Subcutaneous abdominal adipose tissue (tissue), 5 donors: ENCODE measurements around the gene SYNDIG1.

ENCODE experiments used
- H3K27ac ChIP-seq: one replicate; pipeline ENCODE4 v1.7.0; 2013; ENCODE audit warnings: low read depth, mild to moderate bottlenecking, inconsistent platforms, low read length, moderate library complexity
- H3K27me3 ChIP-seq, 5 donors: one replicate each; pipeline ENCODE4 v1.7.0; 2013; ENCODE audit warnings: low read length in 5 of 5, inconsistent platforms in 1 of 5; ENCODE audit not compliant: control insufficient read depth in 5 of 5, insufficient read depth in 4 of 5
- H3K36me3 ChIP-seq, 5 donors: one replicate each; pipeline ENCODE4 v1.7.0; 2013; ENCODE audit warnings: low read length in 5 of 5; ENCODE audit not compliant: control insufficient read depth in 5 of 5, insufficient read depth in 5 of 5
- H3K4me1 ChIP-seq, 5 donors: one replicate each; pipeline ENCODE4 v1.7.0; 2013; ENCODE audit warnings: low read length in 5 of 5, mild to moderate bottlenecking in 3 of 5, moderate library complexity in 1 of 5; ENCODE audit not compliant: control insufficient read depth in 5 of 5, insufficient read depth in 5 of 5
- H3K4me3 ChIP-seq, 5 donors: one replicate each; pipeline ENCODE4 v1.7.0; 2013; ENCODE audit warnings: low read length in 5 of 5, low read depth in 1 of 5
- H3K9ac ChIP-seq, 5 donors: one replicate each; pipeline ENCODE4 v1.7.0; 2013; ENCODE audit warnings: low read length in 5 of 5, mild to moderate bottlenecking in 4 of 5, moderate library complexity in 3 of 5
- H3K9me3 ChIP-seq, 5 donors: one replicate each; pipeline ENCODE4 v1.7.0; 2013; ENCODE audit warnings: low read length in 5 of 5; ENCODE audit not compliant: control insufficient read depth in 5 of 5
- donor health status: healthy.
- donor health status: healthy.
- donor health status: healthy.
- donor health status: healthy.
- donor health status: healthy.

Gene SYNDIG1

DNA sequence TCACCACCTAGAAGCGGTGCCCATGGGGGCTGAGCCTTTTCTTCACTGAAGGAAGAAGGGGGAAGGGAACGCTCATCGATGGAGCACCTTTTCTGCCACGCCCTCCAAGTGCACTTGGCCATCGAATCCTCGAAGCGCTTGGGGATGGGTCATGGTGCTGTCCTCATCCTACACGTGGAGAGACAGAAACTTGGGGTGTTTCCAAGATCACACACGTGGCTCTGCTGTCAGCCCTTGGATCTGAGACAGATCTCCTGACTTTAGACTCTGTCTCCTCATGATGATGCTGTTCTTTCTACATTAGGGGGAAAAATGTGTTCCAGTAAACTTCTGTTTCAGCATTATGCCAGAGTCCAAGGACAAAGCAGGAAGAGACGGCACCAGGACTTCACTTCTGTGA lies 78.5 kb downstream of the SYNDIG1 start:
- Histone ChIP-seq H3K9me3 (peaks cover 0 to 9% (median 4%) of the 10 kb centered on the region in 5 donors), H3K27ac (no peak overlapping the region), H3K27me3 (peaks cover 0 to 6% (median 0%) of the 10 kb centered on the region in 5 donors), H3K36me3 (no peaks in the 10 kb centered on the region), H3K9ac (no peak overlapping the region), H3K4me3 (no peak overlapping the region), H3K4me1 (no peaks in the 10 kb centered on the region)

DNA sequence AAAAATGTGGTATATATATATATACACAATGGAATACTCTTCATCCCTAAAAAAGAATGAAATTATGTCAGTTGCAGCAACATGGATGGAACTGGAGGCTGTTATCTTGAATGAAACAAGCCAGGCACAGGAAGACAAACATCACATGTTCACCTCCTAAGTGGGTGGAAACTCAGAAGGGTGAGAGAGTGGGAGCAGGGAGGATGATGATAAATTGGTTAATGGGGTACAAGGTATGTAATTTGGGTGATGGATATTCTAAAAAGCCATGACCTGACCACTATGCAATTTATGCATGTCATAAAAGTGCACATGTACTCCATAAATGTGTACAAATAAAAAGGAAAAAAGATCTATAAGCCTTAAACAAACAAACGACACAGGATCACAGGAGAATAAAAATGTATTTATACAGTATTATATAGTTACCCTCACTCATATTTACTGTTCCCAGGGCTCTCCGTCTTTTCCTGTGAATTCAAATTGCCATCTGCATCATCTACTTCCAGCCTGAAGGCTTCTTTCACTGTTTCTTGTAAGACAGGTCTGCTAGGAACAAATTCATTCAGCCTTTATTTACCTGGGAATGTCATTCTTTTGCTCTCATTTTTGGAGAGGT lies 89.8 kb downstream of the SYNDIG1 start:
- Histone ChIP-seq H3K9me3 (peaks cover 0 to 5% (median 3%) of the 10 kb centered on the region in 5 donors), H3K9ac (no peak overlapping the region), H3K27ac (no peak overlapping the region), H3K36me3 (no peaks in the 10 kb centered on the region), H3K4me3 (no peak overlapping the region), H3K4me1 (no peaks in the 10 kb centered on the region), H3K27me3 (peaks cover 0 to 7% (median 0%) of the 10 kb centered on the region in 5 donors)

DNA sequence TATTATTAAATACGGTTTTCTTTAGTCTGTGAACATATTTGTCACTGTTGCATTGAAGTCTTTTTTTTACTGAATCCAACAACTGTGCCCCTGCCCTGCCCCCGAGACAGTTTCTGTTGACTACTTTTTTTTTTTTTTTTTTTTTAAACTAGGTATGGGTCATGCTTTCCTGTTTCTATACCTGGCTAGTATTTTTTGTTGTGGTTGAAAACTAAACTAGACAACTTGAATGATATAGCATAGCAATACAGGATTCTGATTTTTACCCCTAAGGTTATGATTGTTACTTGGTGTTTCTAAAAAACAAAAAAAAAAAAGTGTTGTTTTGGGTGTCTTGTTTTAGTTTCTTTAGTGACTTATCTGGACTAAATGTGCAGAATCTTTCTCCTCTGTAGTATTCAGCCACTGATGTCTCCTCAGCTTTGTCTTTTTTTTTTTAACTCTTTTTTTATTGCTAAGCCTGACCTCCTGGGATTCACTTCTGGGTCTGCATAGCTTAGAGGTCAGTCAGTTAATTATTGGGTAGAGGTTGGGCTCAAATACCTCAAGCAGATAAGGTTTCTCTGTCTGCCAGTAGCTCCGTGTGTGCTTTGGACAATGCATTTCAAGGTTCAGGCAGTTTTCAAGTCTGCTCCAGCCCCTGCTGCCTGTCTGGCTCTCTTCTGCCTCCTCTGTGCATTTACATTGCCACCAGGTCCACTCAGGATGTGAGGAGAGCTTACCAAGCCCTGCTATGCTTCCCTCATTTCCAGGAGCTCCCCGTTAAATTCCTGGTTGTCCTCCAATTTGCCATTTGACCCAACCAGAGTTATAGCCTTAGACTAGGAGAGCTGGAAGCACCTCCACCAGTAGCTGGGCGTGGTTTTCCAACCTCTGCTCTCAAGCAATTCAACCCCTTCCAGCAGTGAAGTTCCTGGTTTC lies 91.4 kb downstream of the SYNDIG1 start:
- H3K9ac ChIP-seq: no peak overlapping the region
- H3K9me3 ChIP-seq: peaks cover 0 to 5% (median 3%) of the 10 kb centered on the region in 5 donors
- H3K36me3 ChIP-seq: no peaks in the 10 kb centered on the region
- H3K27ac ChIP-seq: no peak overlapping the region
- peaks cover 0 to 7% (median 0%) of the 10 kb centered on the region in 5 donors for H3K27me3 ChIP-seq
- no peak overlapping the region for H3K4me3 ChIP-seq
- H3K4me1 ChIP-seq: no peaks in the 10 kb centered on the region

DNA sequence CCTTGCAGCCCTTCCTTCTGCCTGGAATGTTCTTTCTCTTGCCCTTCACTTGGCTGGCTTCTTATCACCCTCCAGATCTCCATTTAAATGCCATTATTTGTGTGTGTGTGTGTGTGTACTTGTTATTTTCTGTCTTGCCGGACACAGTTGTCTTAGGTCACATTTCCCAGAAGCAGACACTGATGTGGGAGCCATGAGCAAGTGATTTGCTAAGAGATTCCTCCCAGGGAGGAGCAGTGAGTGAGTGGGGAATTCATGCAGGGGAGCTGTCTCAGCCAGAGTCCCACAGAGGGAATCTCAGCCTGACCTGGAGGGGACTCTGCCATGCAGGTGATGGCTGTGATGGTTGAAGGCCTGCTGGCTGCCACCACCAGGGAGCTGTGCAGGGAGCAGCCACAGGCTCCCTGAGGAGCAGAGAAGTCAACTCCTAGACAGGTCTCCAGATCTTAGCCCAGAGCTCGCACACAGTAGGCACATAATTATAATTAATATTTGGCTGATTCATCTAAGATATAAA lies 96.5 kb downstream of the SYNDIG1 start:
- H3K4me1 ChIP-seq: no peaks in the 10 kb centered on the region
- H3K9me3 ChIP-seq: peaks cover 0 to 5% (median 3%) of the 10 kb centered on the region in 5 donors
- H3K27me3 ChIP-seq: peaks cover 0 to 13% (median 0%) of the 10 kb centered on the region in 5 donors
- no peak overlapping the region for H3K27ac ChIP-seq
- no peak overlapping the region for H3K9ac ChIP-seq
- H3K4me3 ChIP-seq: no peak overlapping the region
- H3K36me3 ChIP-seq: no peaks in the 10 kb centered on the region

- peaks cover 0 to 5% (median 3%) of the 10 kb centered on the region in 5 donors for H3K9me3 ChIP-seq
- H3K9ac ChIP-seq: no peak overlapping the region
- H3K4me1 ChIP-seq: no peaks in the 10 kb centered on the region
- H3K27me3 ChIP-seq: peaks cover 0 to 6% (median 0%) of the 10 kb centered on the region in 5 donors
- H3K4me3 ChIP-seq: no peak overlapping the region
- H3K36me3 ChIP-seq: no peaks in the 10 kb centered on the region
- H3K27ac ChIP-seq: no peak overlapping the region
Measured at GRCh38 chr20:24566656-24567055, 97.2 kb downstream of the SYNDIG1 start.

GRCh38 chr20:24567508-24567907 lies 98.1 kb downstream of the SYNDIG1 start:
- H3K9ac ChIP-seq: no peak overlapping the region
- H3K27ac ChIP-seq: no peak overlapping the region
- no peaks in the 10 kb centered on the region for H3K36me3 ChIP-seq
- no peaks in the 10 kb centered on the region for H3K4me1 ChIP-seq
- H3K4me3 ChIP-seq: no peak overlapping the region
- peaks cover 0 to 6% (median 0%) of the 10 kb centered on the region in 5 donors for H3K27me3 ChIP-seq
- H3K9me3 ChIP-seq: peaks cover 0 to 5% (median 3%) of the 10 kb centered on the region in 5 donors

DNA sequence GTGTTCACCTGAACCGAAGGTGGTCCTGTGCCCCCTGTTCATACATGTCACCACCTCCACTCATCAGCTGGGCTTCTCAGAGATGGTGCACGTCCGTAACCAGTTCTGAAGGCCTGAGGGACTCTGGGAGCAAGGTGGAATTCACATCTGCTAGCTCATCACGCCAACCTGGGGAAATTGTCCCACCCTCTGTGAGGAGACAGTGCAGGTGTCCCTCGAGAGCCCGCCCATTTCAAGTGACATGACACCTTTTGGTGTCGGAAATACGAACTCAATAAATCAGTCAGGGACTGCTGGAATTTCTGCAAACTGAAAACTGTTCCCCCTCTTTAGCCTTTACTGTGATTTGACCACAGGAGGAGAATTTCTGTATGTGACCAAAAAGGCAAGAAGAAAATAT lies 99.4 kb downstream of the SYNDIG1 start:
- peaks cover 0 to 6% (median 0%) of the 10 kb centered on the region in 5 donors for H3K27me3 ChIP-seq
- H3K4me3 ChIP-seq: no peak overlapping the region
- no peak overlapping the region for H3K9ac ChIP-seq
- H3K27ac ChIP-seq: no peak overlapping the region
- no peaks in the 10 kb centered on the region for H3K36me3 ChIP-seq
- H3K4me1 ChIP-seq: no peaks in the 10 kb centered on the region
- peaks cover 0 to under 1% (median 0%) of the 10 kb centered on the region in 5 donors for H3K9me3 ChIP-seq

DNA sequence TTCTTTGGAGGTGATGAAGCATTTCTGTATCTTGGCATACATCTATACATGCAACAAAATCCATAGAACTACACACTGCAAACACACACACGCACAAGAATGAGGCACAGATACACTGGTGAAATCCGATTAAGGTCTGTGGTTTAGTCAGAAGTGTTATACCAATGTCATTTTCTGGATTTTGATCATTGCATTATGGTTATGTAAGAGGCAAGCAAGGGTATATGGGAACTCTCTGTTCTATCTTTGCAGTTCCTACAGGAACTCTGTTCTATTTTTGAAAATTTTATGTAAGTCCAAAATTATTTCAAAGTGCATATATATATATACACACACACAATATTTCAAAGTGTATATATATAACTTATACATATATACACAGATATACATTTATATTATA lies 101.7 kb downstream of the SYNDIG1 start:
- H3K9ac ChIP-seq: no peak overlapping the region
- H3K27ac ChIP-seq: no peak overlapping the region
- no peak overlapping the region for H3K4me3 ChIP-seq
- H3K27me3 ChIP-seq: peaks cover 0 to 6% (median 0%) of the 10 kb centered on the region in 5 donors
- no peaks in the 10 kb centered on the region for H3K36me3 ChIP-seq
- no peaks in the 10 kb centered on the region for H3K9me3 ChIP-seq
- H3K4me1 ChIP-seq: no peaks in the 10 kb centered on the region

- H3K36me3 ChIP-seq: no peaks in the 10 kb centered on the region
- H3K4me3 ChIP-seq: no peak overlapping the region
- peaks cover 0 to 4% (median 0%) of the 10 kb centered on the region in 5 donors for H3K27me3 ChIP-seq
- no peak overlapping the region for H3K27ac ChIP-seq
- no peaks in the 10 kb centered on the region for H3K4me1 ChIP-seq
- no peak overlapping the region for H3K9ac ChIP-seq
- no peaks in the 10 kb centered on the region for H3K9me3 ChIP-seq
Measured at GRCh38 chr20:24572140-24572539, 102.7 kb downstream of the SYNDIG1 start.

- peaks cover 0 to 2% (median 0%) of the 10 kb centered on the region in 5 donors for H3K27me3 ChIP-seq
- no peak overlapping the region for H3K9ac ChIP-seq
- no peaks in the 10 kb centered on the region for H3K4me1 ChIP-seq
- peaks cover 0 to 2% (median 0%) of the 10 kb centered on the region in 5 donors for H3K9me3 ChIP-seq
- no peak overlapping the region for H3K27ac ChIP-seq
- H3K4me3 ChIP-seq: no peak overlapping the region
- H3K36me3 ChIP-seq: no peaks in the 10 kb centered on the region
Measured at GRCh38 chr20:24572862-24573261, 103.4 kb downstream of the SYNDIG1 start.
